ENCODE measurements around the gene KRT12. TPM values are rescaled to one million over a fixed set of nuclear protein-coding genes. Genes with fewer than 3 reads are reported as not detected.

Gene KRT12
- total RNA-seq, 5 donors from 2014 or later (not counting 1 experiment from before 2014, with no cell fraction given) = 0.10 TPM; not detected in 4

DNA sequence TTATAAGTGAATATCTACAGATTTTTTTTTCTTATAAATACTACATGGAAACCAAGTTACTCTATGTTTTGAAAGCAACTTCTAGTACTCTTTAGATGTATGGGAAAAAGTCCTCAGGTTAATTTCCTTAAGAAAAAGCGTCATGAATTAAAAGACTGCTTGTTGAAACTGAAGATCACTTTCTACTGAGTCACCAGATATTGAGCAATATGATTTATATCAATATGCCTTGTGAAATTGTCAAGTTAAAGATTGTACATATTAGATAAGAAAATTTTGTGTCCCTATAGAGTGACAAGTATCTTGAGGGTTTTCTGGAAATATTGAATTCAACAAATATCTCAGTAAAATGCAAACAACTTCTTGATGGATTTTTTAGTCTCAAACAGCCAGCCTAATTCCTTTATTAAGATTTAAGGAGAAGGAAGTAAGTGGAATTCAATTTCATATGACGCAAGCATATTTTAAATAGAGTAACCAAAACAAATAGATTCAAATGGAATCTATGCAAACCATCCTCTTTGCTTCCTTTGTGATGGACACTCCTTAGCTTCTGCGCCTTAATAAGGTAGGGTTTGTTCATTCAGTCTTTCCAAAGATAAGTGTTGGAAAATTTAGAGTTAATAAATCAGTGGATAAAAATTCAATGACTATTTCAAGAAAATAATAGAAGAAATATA is 16.6 kb downstream of the KRT12 start:
- ATAC-seq (replicated peaks in 1 of 4) (no peak), DNase-seq (no peak)
- Mint-ChIP-seq H3K4me3 (no peak overlapping the region), H3K36me3 (no peaks in the 10 kb centered on the region), H3K27me3 (peaks cover 32 to 45% of the 10 kb centered on the region in 2 donors), H3K4me1 (peaks cover 0 to 2% (median 0%) of the 10 kb centered on the region in 3 donors), H3K9me3 (no peaks in the 10 kb centered on the region), H3K27ac (no peak overlapping the region)
- POLR2A ChIA-PET = no interaction called here
- CTCF ChIA-PET = no interaction called here
- no peaks in the 10 kb centered on the region for H3K9me3 ChIP-seq
- no peak overlapping the region for H3K4me3 ChIP-seq (ENCODE audit: control insufficient read depth in 1 of 2, extremely low read depth in 1 of 2, low read length in 1 of 2)
- no CpG with 5 or more reads among the region's 3 CpGs for WGBS (ENCODE audit: insufficient coverage)
- peaks cover 3 to 14% of the 10 kb centered on the region in 2 experiments for H3K27me3 ChIP-seq (replicated peaks in 1 of 2; ENCODE audit: control insufficient read depth in 2 of 2, extremely low read depth in 1 of 2, insufficient read depth in 2 of 2, low read length in 1 of 2)
- H3K4me1 ChIP-seq (ENCODE audit: control insufficient read depth in 1 of 2, extremely low read depth in 1 of 2, insufficient read depth in 2 of 2, low read length in 2 of 2) = no peaks in the 10 kb centered on the region
- H3K36me3 ChIP-seq (ENCODE audit: control insufficient read depth in 2 of 2, extremely low read depth in 1 of 2, insufficient read depth in 1 of 2, low read length in 1 of 2) = no peaks in the 10 kb centered on the region
- no peak overlapping the region for H3K27ac ChIP-seq (ENCODE audit: low read length)

- Histone ChIP-seq H3K9me3 (no peaks in the 10 kb centered on the region), H3K4me1 (ENCODE audit: control insufficient read depth in 1 of 2, extremely low read depth in 1 of 2, insufficient read depth in 2 of 2, low read length in 2 of 2) (no peaks in the 10 kb centered on the region), H3K36me3 (ENCODE audit: control insufficient read depth in 2 of 2, extremely low read depth in 1 of 2, insufficient read depth in 1 of 2, low read length in 1 of 2) (no peaks in the 10 kb centered on the region), H3K27me3 (replicated peaks in 1 of 2; ENCODE audit: control insufficient read depth in 2 of 2, extremely low read depth in 1 of 2, insufficient read depth in 2 of 2, low read length in 1 of 2) (peaks cover 3 to 13% of the 10 kb centered on the region in 2 experiments), H3K27ac (ENCODE audit: low read length) (no peak overlapping the region), H3K4me3 (ENCODE audit: control insufficient read depth in 1 of 2, extremely low read depth in 1 of 2, low read length in 1 of 2) (no peak overlapping the region)
- no CpG with 5 or more reads among the region's 4 CpGs for WGBS (ENCODE audit: insufficient coverage)
- Mint-ChIP-seq H3K4me1 (peaks cover 0 to 2% (median 0%) of the 10 kb centered on the region in 3 donors), H3K27me3 (peaks cover 35 to 52% of the 10 kb centered on the region in 2 donors), H3K36me3 (no peaks in the 10 kb centered on the region), H3K27ac (no peak overlapping the region), H3K9me3 (no peaks in the 10 kb centered on the region), H3K4me3 (no peak overlapping the region)
- CTCF ChIA-PET = no interaction called here
- DNase-seq (no peak), ATAC-seq (replicated peaks in 1 of 4) (no peak)
- POLR2A ChIA-PET = no interaction called here
Observed at GRCh38 chr17:40849723-40850122, 17.3 kb downstream of the KRT12 start.

GRCh38 chr17:40848583-40849235 is 18.3 kb downstream of the KRT12 start:
- no peak overlapping the region for H3K4me3 ChIP-seq (ENCODE audit: control insufficient read depth in 1 of 2, extremely low read depth in 1 of 2, low read length in 1 of 2)
- no peaks in the 10 kb centered on the region for H3K4me1 Mint-ChIP-seq
- ChIA-PET CTCF (interaction anchor here in 1 of 2 donors (1.0 kb wide), 1 partner anchor 814 kb away, joined by 4 read pairs; no protein-coding TSS in a partner anchor), POLR2A (no interaction called here)
- no peaks in the 10 kb centered on the region for H3K36me3 Mint-ChIP-seq
- no peaks in the 10 kb centered on the region for H3K4me1 ChIP-seq (ENCODE audit: control insufficient read depth in 1 of 2, extremely low read depth in 1 of 2, insufficient read depth in 2 of 2, low read length in 2 of 2)
- DNase-seq (no peak), ATAC-seq (replicated peaks in 1 of 4) (no peak)
- no peak overlapping the region for H3K27ac ChIP-seq (ENCODE audit: low read length)
- H3K27me3 Mint-ChIP-seq = peaks cover 42 to 53% of the 10 kb centered on the region in 2 donors
- H3K36me3 ChIP-seq (ENCODE audit: control insufficient read depth in 2 of 2, extremely low read depth in 1 of 2, insufficient read depth in 1 of 2, low read length in 1 of 2) = no peaks in the 10 kb centered on the region
- no peak overlapping the region for H3K4me3 Mint-ChIP-seq
- peaks cover 3 to 10% of the 10 kb centered on the region in 2 experiments for H3K27me3 ChIP-seq (replicated peaks in 1 of 2; ENCODE audit: control insufficient read depth in 2 of 2, extremely low read depth in 1 of 2, insufficient read depth in 2 of 2, low read length in 1 of 2)
- no peaks in the 10 kb centered on the region for H3K9me3 Mint-ChIP-seq
- no peaks in the 10 kb centered on the region for H3K9me3 ChIP-seq
- no CpG with 5 or more reads among the region's 1 CpG for WGBS (ENCODE audit: insufficient coverage)
- no peak overlapping the region for H3K27ac Mint-ChIP-seq

DNA sequence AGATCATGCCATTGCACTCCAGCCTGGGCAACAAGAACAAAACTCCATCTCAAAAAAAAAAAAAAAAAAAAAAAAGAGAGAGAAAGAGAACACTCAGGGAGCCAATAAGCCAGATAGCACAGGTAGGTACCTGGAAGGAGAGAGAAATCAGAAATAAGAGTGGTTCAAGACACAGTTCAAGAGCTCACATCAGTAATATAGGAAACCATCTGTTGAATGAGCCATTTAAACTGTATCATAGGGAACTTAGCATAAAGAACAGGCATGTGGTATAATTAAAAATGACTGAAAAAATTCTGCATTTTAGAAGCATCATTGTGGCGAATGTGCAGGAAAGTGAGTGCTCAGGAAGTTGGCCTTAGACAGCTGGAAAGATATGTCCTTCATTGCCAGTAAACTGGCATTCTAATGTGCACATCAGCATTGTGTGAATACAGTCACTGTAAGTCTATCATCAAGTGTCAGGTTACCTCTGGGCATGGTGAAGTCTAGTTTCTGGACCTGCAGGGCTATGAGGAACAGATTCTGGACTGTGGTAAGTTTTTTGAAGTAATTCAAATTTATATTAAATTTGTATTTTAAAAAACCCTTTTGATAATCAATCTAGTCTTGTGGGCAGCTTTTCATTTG is 20.4 kb downstream of the KRT12 start:
- no peaks in the 10 kb centered on the region for H3K36me3 ChIP-seq (ENCODE audit: control insufficient read depth in 2 of 2, extremely low read depth in 1 of 2, insufficient read depth in 1 of 2, low read length in 1 of 2)
- no peaks in the 10 kb centered on the region for H3K9me3 Mint-ChIP-seq
- POLR2A ChIA-PET = no interaction called here
- no peaks in the 10 kb centered on the region for H3K9me3 ChIP-seq
- H3K27me3 ChIP-seq (replicated peaks in 1 of 2; ENCODE audit: control insufficient read depth in 2 of 2, extremely low read depth in 1 of 2, insufficient read depth in 2 of 2, low read length in 1 of 2) = peaks cover 7 to 10% of the 10 kb centered on the region in 2 experiments
- CTCF ChIA-PET = interaction anchor here in 1 of 2 donors (1.0 kb wide), 1 partner anchor 816 kb away, joined by 3 read pairs; no protein-coding TSS in a partner anchor
- WGBS (ENCODE audit: insufficient coverage) = 60% methylated on average over 1 of the region's 1 CpG
- H3K27ac Mint-ChIP-seq = no peak overlapping the region
- no peak overlapping the region for H3K4me3 Mint-ChIP-seq
- H3K27me3 Mint-ChIP-seq = peaks cover 46 to 49% of the 10 kb centered on the region in 2 donors
- no peaks in the 10 kb centered on the region for H3K4me1 Mint-ChIP-seq
- DNase-seq = no peak
- ATAC-seq (replicated peaks in 1 of 4) = no peak
- no peak overlapping the region for H3K4me3 ChIP-seq (ENCODE audit: control insufficient read depth in 1 of 2, extremely low read depth in 1 of 2, low read length in 1 of 2)
- H3K27ac ChIP-seq (ENCODE audit: low read length) = no peak overlapping the region
- H3K4me1 ChIP-seq (ENCODE audit: control insufficient read depth in 1 of 2, extremely low read depth in 1 of 2, insufficient read depth in 2 of 2, low read length in 2 of 2) = no peaks in the 10 kb centered on the region
- H3K36me3 Mint-ChIP-seq = no peaks in the 10 kb centered on the region

GRCh38 chr17:40844671-40845107 is 22.3 kb downstream of the KRT12 start:
- H3K27ac ChIP-seq (ENCODE audit: low read length) = no peak overlapping the region
- WGBS (ENCODE audit: insufficient coverage) = 93% methylated on average over 4 of the region's 4 CpGs
- ChIA-PET CTCF (interaction anchor here in 1 of 2 donors (0.5 kb wide), 1 partner anchor 759 kb away, joined by 3 read pairs; no protein-coding TSS in a partner anchor), POLR2A (no interaction called here)
- no peak for ATAC-seq (replicated peaks in 1 of 4)
- H3K27me3 ChIP-seq (replicated peaks in 1 of 2; ENCODE audit: control insufficient read depth in 2 of 2, extremely low read depth in 1 of 2, insufficient read depth in 2 of 2, low read length in 1 of 2) = peaks cover 4 to 7% of the 10 kb centered on the region in 2 experiments
- H3K4me1 ChIP-seq (ENCODE audit: control insufficient read depth in 1 of 2, extremely low read depth in 1 of 2, insufficient read depth in 2 of 2, low read length in 2 of 2) = no peaks in the 10 kb centered on the region
- Mint-ChIP-seq H3K4me1 (no peaks in the 10 kb centered on the region), H3K4me3 (no peak overlapping the region), H3K27me3 (peaks cover 41 to 45% of the 10 kb centered on the region in 2 donors), H3K9me3 (no peaks in the 10 kb centered on the region), H3K27ac (no peak overlapping the region), H3K36me3 (no peaks in the 10 kb centered on the region)
- no peaks in the 10 kb centered on the region for H3K9me3 ChIP-seq
- no peak for DNase-seq
- no peaks in the 10 kb centered on the region for H3K36me3 ChIP-seq (ENCODE audit: control insufficient read depth in 2 of 2, extremely low read depth in 1 of 2, insufficient read depth in 1 of 2, low read length in 1 of 2)
- no peak overlapping the region for H3K4me3 ChIP-seq (ENCODE audit: control insufficient read depth in 1 of 2, extremely low read depth in 1 of 2, low read length in 1 of 2)

- Mint-ChIP-seq H3K36me3 (no peaks in the 10 kb centered on the region), H3K9me3 (no peaks in the 10 kb centered on the region), H3K27me3 (peaks cover 40 to 42% of the 10 kb centered on the region in 2 donors), H3K4me3 (no peak overlapping the region), H3K27ac (no peak overlapping the region), H3K4me1 (no peaks in the 10 kb centered on the region)
- WGBS (ENCODE audit: insufficient coverage) = no CpG with 5 or more reads among the region's 3 CpGs
- Histone ChIP-seq H3K9me3 (no peaks in the 10 kb centered on the region), H3K27me3 (replicated peaks in 1 of 2; ENCODE audit: control insufficient read depth in 2 of 2, extremely low read depth in 1 of 2, insufficient read depth in 2 of 2, low read length in 1 of 2) (peaks cover 2 to 7% of the 10 kb centered on the region in 2 experiments), H3K4me1 (ENCODE audit: control insufficient read depth in 1 of 2, extremely low read depth in 1 of 2, insufficient read depth in 2 of 2, low read length in 2 of 2) (no peaks in the 10 kb centered on the region), H3K36me3 (ENCODE audit: control insufficient read depth in 2 of 2, extremely low read depth in 1 of 2, insufficient read depth in 1 of 2, low read length in 1 of 2) (no peaks in the 10 kb centered on the region), H3K4me3 (ENCODE audit: control insufficient read depth in 1 of 2, extremely low read depth in 1 of 2, low read length in 1 of 2) (no peak overlapping the region), H3K27ac (ENCODE audit: low read length) (no peak overlapping the region)
- POLR2A ChIA-PET = no interaction called here
- DNase-seq = no peak
- CTCF ChIA-PET = interaction anchor here in 1 of 2 donors (0.5 to 1.2 kb wide), 2 partner anchors 24 to 959 kb away, joined by 3 to 4 read pairs; no protein-coding TSS in a partner anchor
- no peak for ATAC-seq (replicated peaks in 1 of 4)
Observed at GRCh38 chr17:40843242-40843641, 23.8 kb downstream of the KRT12 start.
